AG04450 (cell line): ENCODE results near the gene KIFC3. TPM values are rescaled to one million over a fixed set of nuclear protein-coding genes. Genes with fewer than 3 reads are reported as not detected.
A peak's percentile ranks its signal among the peaks of the same experiment; 100 is the strongest.

Source experiments
- CTCF ChIA-PET: fragments of 300-600, 350-600 bp; formaldehyde crosslinking; extraction: SDS; loops from one replicate; lab custom pipeline; 2022; ENCODE audit warnings: antibody characterized with exemption, inconsistent platforms; lab: Charles Lee
- POLR2A ChIA-PET: fragments of 350-600 bp; formaldehyde crosslinking; extraction: SDS; loops from one replicate; lab custom pipeline; 2021; ENCODE audit warnings: antibody characterized with exemption, inconsistent platforms; lab: Yijun Ruan, JAX
- DNase-seq: peaks from one replicate; pipeline ENCODE4 v3.0.0-alpha.2; 2011; ENCODE audit warnings: low read depth, low spot score
- H3K27ac ChIP-seq: one replicate; pipeline ENCODE4 v1.5.1; 2012; ENCODE audit warnings: low read depth, low read length, control low read depth
- H3K27me3 ChIP-seq: one replicate; pipeline ENCODE4 v1.6.0; 2012; ENCODE audit warnings: low read length; ENCODE audit not compliant: control insufficient read depth, insufficient read depth
- H3K4me3 ChIP-seq: 2 replicates; pipeline ENCODE4 v1.5.1; 2011; ENCODE audit warnings: mild to moderate bottlenecking, low read depth, low read length, control low read depth
- H3K9me3 ChIP-seq: 2 replicates; pipeline ENCODE4 v1.5.1; 2012; ENCODE audit warnings: low read length; ENCODE audit not compliant: control insufficient read depth, insufficient read depth
- polyA plus RNA-seq: library from polyadenylated mRNA; depleted of rRNA; stranded (reverse); fragments of >200 nt; gene quantifications from 2 replicates; pipeline ENCODE4 v1.2.3, GENCODE V29; 2011
- TF ChIP-seq, protein P1 (sequence below): IDR thresholded peaks from 2 replicates; pipeline ENCODE4 v1.5.1; 2011; ENCODE audit warnings: low read depth, low read length, control low read depth, inconsistent platforms

Gene KIFC3
- polyA plus RNA-seq, 1 experiment, result 24.4 TPM

DNA sequence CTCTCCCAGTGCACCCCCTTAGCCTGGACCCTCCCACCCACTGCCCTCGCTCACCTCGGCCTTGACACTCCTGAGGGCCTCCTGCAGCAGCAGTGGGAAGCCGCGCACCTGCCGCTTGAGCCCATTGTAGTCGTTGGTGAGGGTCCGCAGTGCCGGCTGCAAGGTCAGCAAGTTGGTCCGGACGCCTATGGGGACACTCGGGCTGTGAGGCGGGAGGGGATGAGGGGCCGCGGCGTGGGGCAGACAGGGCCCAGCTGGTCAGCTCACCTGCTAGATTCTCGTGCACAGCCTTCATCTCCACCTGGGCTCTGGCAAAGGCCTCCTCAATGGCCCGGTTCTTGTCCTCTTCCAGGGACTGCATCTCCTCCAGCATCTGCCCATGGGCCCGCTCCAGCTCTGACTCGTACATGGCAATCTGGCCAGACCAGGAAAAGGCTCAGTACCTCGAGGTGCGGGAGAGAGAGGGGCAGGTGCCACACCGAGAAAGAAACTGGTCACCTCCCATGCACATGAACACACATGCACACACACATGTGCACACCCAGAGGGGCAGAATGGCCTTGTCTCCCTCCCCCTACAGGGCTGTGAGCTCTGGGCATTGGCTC lies 32.6 kb downstream of the KIFC3 start:
- H3K27ac ChIP-seq, result no peak overlapping the region
- ChIA-PET POLR2A (no interaction called here), CTCF (interaction anchor here (1.2 kb wide), 1 partner anchor 94 kb away, joined by 5 read pairs; no protein-coding TSS in a partner anchor)
- H3K27me3 ChIP-seq, result no peaks in the 10 kb centered on the region
- TF ChIP-seq, protein P1, sequence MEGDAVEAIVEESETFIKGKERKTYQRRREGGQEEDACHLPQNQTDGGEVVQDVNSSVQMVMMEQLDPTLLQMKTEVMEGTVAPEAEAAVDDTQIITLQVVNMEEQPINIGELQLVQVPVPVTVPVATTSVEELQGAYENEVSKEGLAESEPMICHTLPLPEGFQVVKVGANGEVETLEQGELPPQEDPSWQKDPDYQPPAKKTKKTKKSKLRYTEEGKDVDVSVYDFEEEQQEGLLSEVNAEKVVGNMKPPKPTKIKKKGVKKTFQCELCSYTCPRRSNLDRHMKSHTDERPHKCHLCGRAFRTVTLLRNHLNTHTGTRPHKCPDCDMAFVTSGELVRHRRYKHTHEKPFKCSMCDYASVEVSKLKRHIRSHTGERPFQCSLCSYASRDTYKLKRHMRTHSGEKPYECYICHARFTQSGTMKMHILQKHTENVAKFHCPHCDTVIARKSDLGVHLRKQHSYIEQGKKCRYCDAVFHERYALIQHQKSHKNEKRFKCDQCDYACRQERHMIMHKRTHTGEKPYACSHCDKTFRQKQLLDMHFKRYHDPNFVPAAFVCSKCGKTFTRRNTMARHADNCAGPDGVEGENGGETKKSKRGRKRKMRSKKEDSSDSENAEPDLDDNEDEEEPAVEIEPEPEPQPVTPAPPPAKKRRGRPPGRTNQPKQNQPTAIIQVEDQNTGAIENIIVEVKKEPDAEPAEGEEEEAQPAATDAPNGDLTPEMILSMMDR, result no peak
- no peak for DNase-seq
- H3K4me3 ChIP-seq, result no peak overlapping the region
- no peaks in the 10 kb centered on the region; the same call in 1 of the 2 replicates for H3K9me3 ChIP-seq

DNA sequence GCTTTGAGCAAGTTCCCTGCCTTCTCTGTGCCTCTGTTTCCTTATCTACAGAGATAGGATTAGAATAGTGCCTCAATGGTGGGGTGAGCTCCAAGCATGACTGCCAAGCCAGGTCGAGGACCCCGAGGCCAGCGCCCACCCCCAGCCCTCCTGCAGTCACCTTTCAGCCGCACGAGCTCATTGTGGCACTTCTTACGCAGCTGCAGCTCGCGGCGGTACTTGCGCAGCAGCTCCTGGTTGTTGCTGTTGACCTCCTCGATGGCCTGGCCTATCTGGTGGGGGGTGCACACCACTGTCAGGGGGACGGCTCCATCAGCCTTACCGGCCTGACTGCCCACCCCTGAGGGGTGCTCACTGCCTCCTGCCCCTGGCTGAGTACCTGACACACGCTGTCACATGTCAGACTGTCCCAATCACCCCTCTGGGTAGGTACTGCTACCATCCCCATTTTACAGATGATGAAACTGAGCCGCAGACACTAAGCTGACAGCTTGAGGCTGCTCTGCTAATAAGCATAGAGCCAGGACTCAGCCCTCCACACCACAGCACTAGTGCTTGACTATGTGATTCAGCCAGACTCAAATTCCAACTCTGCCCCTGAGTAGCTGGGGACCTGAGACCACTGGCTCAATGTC lies 35.5 kb downstream of the KIFC3 start:
- Histone ChIP-seq H3K27me3 (no peaks in the 10 kb centered on the region), H3K9me3 (no peaks in the 10 kb centered on the region; the same call in 1 of the 2 replicates), H3K4me3 (no peak overlapping the region), H3K27ac (no peak overlapping the region)
- no peak for DNase-seq
- POLR2A ChIA-PET, result no interaction called here
- TF ChIP-seq, protein P1, result no peak
- CTCF ChIA-PET, result no interaction called here

DNA sequence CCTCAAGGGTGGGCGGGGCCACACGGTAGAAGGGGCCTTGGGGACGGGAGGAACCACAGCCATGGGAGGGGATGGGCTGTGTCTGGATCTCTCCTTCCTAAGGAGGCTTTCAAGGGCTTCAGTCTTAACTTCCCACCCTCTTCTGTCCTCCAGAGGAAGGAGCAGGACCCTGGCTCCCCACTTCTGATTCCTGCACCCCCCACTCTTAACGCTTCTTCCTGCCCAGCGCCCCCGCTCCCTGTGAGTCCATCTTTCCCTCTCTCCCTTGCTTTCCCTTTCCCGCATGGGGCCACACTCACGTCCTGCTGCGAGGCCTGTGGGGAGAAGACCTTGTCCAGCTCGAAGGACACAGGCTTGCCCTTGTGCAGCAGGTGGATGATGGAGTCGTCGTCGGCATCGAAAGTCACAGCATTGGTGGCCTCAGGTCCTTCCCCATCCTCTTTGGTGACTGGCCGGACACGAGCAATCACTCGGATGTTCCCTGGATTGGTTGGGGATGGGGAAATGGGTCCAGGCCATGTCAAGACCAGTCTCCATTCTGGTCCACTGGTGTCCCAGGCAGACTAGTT lies 37.0 kb downstream of the KIFC3 start:
- Histone ChIP-seq H3K9me3 (no peaks in the 10 kb centered on the region; the same call in 1 of the 2 replicates), H3K4me3 (no peak overlapping the region), H3K27ac (peak overlapping the region; percentile 73), H3K27me3 (no peaks in the 10 kb centered on the region)
- ChIA-PET POLR2A (no interaction called here), CTCF (interaction anchor here (1.9 kb wide), 1 partner anchor 98 kb away, joined by 10 read pairs; no protein-coding TSS in a partner anchor)
- DNase-seq, result no peak
- TF ChIP-seq, protein P1, result no peak

DNA sequence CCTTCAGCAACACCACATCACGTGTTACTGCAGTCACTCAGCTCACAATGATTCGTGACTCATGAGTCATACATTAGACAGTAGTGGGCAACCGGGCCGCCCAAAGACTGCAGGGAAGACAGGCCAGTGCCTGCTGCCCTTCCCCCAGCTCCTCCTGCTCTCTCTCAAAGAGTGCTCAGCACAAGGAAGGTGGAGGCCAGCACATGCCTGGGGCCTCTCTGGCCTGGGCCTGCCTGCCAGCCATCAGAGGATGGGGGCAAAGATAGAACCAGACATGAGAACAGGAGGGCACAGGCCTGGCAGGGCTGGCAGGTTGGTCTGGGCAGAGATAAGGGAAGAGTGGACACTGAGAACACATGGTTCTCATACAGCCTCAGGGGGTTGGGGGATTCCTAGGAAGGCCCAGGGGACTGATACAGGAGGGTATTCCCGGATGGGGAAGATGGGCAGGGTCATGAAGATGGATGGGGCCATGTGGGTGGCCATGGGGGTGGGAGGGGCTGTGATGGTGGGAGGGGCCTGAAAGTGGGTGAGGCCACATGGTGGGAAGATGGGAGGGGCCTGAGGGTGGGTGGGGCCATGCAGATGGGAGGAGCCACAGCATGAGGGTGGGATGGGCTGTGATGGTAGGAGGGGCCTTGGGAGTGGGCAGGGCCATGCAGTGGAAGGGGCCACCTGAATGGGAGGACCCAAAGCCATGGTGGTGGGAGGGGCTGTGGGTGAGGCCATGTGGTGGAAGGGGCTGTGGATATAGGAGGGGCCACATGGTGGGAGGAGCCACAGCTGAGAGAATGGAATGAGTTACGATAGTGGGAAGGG lies 37.7 kb downstream of the KIFC3 start:
- ChIA-PET POLR2A (interaction anchor here (0.8 to 1.0 kb wide), 3 partner anchors 9 to 99 kb away, joined by 4 to 5 read pairs (median 5); partner anchors contain the start of gene KATNB1), CTCF (interaction anchor here (0.7 to 1.9 kb wide), 2 partner anchors 99 to 135 kb away, joined by 3 to 10 read pairs; no protein-coding TSS in a partner anchor)

More for the DNA sequence above, 37.7 kb downstream of the KIFC3 start:
- Histone ChIP-seq H3K27me3 (no peaks in the 10 kb centered on the region), H3K27ac (peak overlapping the region; percentile 73), H3K9me3 (no peaks in the 10 kb centered on the region; the same call in 1 of the 2 replicates), H3K4me3 (no peak overlapping the region)
- DNase-seq, result peak; percentile 41
- TF ChIP-seq, protein P1, result no peak
